Measurements from ENCODE around the gene SYT17. TPM values are rescaled to one million over a fixed set of nuclear protein-coding genes. Genes with fewer than 3 reads are reported as not detected.
"Not testable (repeated sequence)": the region's sequence is repeated elsewhere in the genome, so short reads cannot be mapped to it uniquely, and the experiment has no call there.

Gene SYT17
- total RNA-seq, 1 donor from 2014 or later, result 0.54 TPM

GRCh38 chr16:19187961-19188360 is 19.9 kb downstream of the SYT17 start:
- intact Hi-C loops (cut with DNase I); DNase-seq (ENCODE audit: missing footprints); ATAC-seq: not testable (repeated sequence)

- no peak for DNase-seq (ENCODE audit: missing footprints)
- intact Hi-C loops (cut with DNase I), result no loop called here
- ATAC-seq, result no peak
Observed at GRCh38 chr16:19188406-19188805, 20.4 kb downstream of the SYT17 start.

- intact Hi-C loops (cut with DNase I), result no loop called here
- DNase-seq (ENCODE audit: missing footprints), result no peak
- ATAC-seq, result no peak
Observed at GRCh38 chr16:19192865-19193264, 24.8 kb downstream of the SYT17 start.

- ATAC-seq, result no peak
- intact Hi-C loops (cut with DNase I), result no loop called here
Observed at GRCh38 chr16:19196871-19197270, 28.8 kb downstream of the SYT17 start.

GRCh38 chr16:19203374-19203966 is 35.4 kb downstream of the SYT17 start:
- ATAC-seq (no peak), DNase-seq (ENCODE audit: missing footprints) (no peak)
- intact Hi-C loops (cut with DNase I), result no loop called here

More at GRCh38 chr16:19196871-19197270, 28.8 kb downstream of the SYT17 start:
- DNase-seq (ENCODE audit: missing footprints), result no peak

GRCh38 chr16:19210280-19210924 is 42.4 kb downstream of the SYT17 start:
- ATAC-seq (no peak), DNase-seq (ENCODE audit: missing footprints) (no peak)
- intact Hi-C loops (cut with DNase I), result no loop called here

GRCh38 chr16:19210968-19211367 is 42.9 kb downstream of the SYT17 start:
- intact Hi-C loops (cut with DNase I), result no loop called here
- DNase-seq (ENCODE audit: missing footprints), result no peak
- ATAC-seq, result no peak

- ATAC-seq, result no peak
- DNase-seq (ENCODE audit: missing footprints), result no peak
- intact Hi-C loops (cut with DNase I), result no loop called here
Observed at GRCh38 chr16:19212059-19212458, 44.0 kb downstream of the SYT17 start.

- intact Hi-C loops (cut with DNase I), result no loop called here
- no peak for ATAC-seq
- no peak for DNase-seq (ENCODE audit: missing footprints)
Observed at GRCh38 chr16:19213885-19214284, 45.8 kb downstream of the SYT17 start.

- no peak for DNase-seq (ENCODE audit: missing footprints)
- ATAC-seq, result no peak
- intact Hi-C loops (cut with DNase I), result no loop called here
Observed at GRCh38 chr16:19215705-19216104, 47.7 kb downstream of the SYT17 start.

GRCh38 chr16:19218581-19218980 is 50.5 kb downstream of the SYT17 start:
- ATAC-seq, result no peak
- intact Hi-C loops (cut with DNase I), result no loop called here
- no peak for DNase-seq (ENCODE audit: missing footprints)

- intact Hi-C loops (cut with DNase I), result no loop called here
- ATAC-seq (no peak), DNase-seq (ENCODE audit: missing footprints) (no peak)
Observed at GRCh38 chr16:19219836-19220235, 51.8 kb downstream of the SYT17 start.

GRCh38 chr16:19223235-19224170 is 55.5 kb downstream of the SYT17 start:
- intact Hi-C loops (cut with DNase I), result no loop called here
- ATAC-seq, result no peak

GRCh38 chr16:19225651-19226050 is 57.6 kb downstream of the SYT17 start:
- DNase-seq (ENCODE audit: missing footprints) (no peak), ATAC-seq (no peak)
- intact Hi-C loops (cut with DNase I), result no loop called here

More at GRCh38 chr16:19223235-19224170, 55.5 kb downstream of the SYT17 start:
- no peak for DNase-seq (ENCODE audit: missing footprints)

GRCh38 chr16:19227643-19228042 is 59.6 kb downstream of the SYT17 start:
- ATAC-seq (peak; percentile 52), DNase-seq (ENCODE audit: missing footprints) (no peak)
- intact Hi-C loops (cut with DNase I), result no loop called here

GRCh38 chr16:19228052-19228451 is 60.0 kb downstream of the SYT17 start:
- DNase-seq (ENCODE audit: missing footprints), result no peak
- ATAC-seq, result no peak
- intact Hi-C loops (cut with DNase I), result no loop called here

- no peak for DNase-seq (ENCODE audit: missing footprints)
- no peak for ATAC-seq
- intact Hi-C loops (cut with DNase I), result no loop called here
Observed at GRCh38 chr16:19228575-19228974, 60.5 kb downstream of the SYT17 start.

GRCh38 chr16:19230575-19230974 is 62.5 kb downstream of the SYT17 start:
- intact Hi-C loops (cut with DNase I), result no loop called here
- ATAC-seq (no peak), DNase-seq (ENCODE audit: missing footprints) (no peak)

- intact Hi-C loops (cut with DNase I), result no loop called here
- no peak for DNase-seq (ENCODE audit: missing footprints)
Observed at GRCh38 chr16:19231881-19232280, 63.8 kb downstream of the SYT17 start.

GRCh38 chr16:19232988-19233387 is 64.9 kb downstream of the SYT17 start:
- intact Hi-C loops (cut with DNase I), result no loop called here
- DNase-seq (ENCODE audit: missing footprints) (no peak), ATAC-seq (no peak)

More at GRCh38 chr16:19231881-19232280, 63.8 kb downstream of the SYT17 start:
- ATAC-seq, result no peak

Data from Right ventricle myocardium inferior (tissue), 1 donor.